HuH-7 (cell line): ENCODE results near the gene MOB1B.
"Not testable (repeated sequence)": the region's sequence is repeated elsewhere in the genome, so short reads cannot be mapped to it uniquely, and the experiment has no call there.

Source experiments
- DNase-seq: peaks from one replicate; pipeline ENCODE4 v3.0.0; 2011; ENCODE audit warnings: low spot score

MOB1B gene

DNA sequence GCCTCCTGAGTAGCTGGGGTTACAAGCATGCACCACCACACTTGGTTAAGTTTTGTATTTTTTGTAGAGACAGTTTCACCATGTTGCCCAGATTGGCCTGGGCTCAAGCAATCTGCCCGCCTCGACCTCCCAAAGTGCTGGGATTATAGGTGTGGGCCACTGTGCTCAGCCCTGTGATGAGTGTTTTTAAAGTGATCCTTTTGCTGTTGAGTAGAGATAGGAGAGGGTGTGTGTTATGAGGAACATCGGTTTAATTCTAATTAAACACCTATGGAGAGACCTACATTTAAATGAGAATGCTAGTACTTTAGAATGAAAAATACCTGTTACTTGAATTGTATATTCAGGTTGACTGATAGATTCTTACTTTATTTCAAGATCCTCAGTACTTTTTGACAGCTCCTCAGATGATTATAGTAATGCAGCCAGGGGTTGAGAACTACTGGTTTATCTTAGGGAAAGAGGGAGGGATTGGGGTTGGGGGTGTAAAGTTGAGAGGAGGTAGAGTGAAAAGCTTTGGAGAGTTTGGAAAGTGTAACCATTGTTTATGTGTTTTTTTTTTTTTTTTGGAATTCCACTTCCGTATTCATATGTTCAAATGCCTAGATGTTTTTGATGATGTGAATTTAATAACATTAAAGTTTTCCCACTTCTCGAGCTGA lies 54.5 kb downstream of the MOB1B start:
- no peak for DNase-seq

DNA sequence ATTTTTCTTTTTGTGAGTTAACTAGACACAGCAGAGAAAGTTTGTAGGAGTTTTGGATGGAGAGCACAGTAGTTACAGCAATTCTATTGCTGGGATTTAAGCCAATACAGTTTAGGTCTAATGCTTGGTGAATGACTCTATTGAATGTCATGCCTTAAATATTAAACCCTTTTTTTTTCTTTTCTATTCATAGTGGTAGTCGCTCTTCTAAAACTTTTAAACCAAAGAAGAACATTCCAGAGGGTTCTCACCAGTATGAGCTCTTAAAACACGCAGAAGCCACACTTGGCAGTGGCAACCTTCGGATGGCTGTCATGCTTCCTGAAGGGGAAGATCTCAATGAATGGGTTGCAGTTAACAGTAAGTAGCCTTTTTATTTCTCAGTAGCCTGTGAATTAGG lies 56.5 kb downstream of the MOB1B start:
- DNase-seq, result no peak

DNA sequence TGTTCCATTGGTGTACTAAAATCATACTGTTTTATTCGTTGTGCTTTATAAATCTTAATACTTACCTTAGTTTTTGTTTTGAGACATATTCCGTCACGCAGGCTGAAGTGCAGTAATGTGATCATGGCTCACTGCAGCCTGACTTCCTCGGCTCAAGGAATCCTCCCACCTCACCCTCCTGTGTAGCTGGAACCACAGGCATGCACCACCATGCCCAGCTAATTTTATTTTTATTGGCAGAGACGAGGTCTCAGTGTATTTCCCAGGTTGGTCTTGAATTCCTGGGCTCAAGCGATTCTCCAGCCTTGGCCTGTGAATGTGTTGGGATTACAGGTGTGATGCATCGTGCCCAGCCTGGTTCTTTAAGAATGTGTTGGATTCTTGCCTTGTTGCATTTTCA lies 66.9 kb downstream of the MOB1B start:
- DNase-seq, result no peak

DNA sequence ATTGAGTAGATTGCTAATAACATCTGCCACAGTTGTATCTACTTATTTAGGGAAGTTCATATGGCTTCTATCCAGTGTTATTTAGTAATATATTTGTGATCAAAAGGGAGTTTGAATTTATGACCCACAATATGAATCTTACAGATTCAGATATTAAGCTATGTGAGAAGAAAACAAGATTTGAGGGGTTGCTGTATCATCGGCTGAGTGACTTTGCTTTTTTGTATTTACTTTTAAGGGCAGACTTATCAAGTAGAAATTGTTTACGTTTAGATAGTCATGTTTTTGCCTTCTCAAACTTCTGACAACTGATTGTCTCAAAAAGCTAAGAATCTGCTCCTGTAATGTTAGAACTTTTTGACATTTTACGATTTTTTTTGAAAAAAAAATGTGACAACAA lies 74.1 kb downstream of the MOB1B start:
- no peak for DNase-seq

DNA sequence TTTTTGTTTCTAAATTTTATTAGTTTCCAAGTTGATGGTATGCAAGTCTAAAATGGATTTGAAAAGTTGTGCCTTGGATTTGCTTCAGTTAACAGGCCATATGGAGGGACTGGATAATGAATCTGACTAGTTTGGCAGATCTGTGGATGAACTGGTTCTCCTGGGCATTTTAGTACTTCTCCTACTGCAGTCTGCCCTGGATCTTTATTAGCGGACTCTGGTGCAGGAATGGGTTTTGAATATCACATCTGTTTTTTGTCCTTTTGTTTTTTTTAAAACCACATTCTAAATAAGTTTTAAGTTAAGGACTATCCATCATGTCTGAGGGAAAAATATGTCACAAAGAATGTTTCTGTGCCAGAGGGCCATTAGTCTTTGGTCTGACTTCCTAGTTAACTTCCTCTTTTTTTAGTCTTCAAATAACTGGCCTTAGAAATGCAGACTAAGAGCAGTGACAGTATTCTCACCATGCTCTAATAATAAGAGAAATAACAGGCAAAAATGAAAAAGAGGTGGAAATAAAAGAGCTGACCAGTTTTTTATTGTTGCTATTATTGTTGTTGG lies 77.4 kb downstream of the MOB1B start:
- no peak for DNase-seq

DNA sequence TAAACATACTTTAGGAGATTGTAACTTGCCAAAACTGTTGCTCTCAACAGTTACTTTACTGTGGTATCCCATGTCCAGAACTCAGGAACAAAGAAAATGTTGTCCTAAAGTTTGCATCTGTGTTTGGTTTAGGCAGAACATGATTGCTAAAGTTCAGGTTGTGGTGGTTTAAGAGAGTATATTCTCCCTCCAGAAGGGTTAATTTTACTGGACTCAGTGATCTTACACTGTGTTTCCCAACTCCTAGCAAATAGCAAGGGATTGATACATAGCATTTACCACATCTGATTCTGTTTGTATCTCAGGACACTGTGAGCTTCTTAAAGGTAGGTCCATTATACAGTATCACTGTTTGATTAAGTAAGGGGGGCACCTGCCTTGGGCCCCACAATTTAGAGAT lies 78.0 kb downstream of the MOB1B start:
- no peak for DNase-seq

DNA sequence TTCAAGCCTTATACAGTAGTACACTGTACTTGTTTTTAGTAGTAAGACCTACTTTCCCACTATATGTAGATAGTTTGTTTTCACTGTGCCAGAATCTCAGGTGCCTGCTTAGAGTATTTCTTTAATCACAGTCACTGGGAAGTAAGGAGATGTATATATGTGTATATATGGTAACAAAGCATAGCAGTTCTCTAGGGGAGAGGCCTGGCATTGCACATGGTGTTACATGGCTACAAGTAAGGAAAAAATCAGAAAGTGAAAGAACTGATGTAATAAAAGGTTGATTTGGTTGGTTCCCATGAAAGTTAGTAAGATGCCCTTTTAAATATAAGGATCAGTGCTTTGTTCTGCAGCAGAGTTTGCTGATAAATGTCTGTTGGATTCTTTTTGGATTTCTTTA lies 81.9 kb downstream of the MOB1B start:
- DNase-seq, result no peak

DNA sequence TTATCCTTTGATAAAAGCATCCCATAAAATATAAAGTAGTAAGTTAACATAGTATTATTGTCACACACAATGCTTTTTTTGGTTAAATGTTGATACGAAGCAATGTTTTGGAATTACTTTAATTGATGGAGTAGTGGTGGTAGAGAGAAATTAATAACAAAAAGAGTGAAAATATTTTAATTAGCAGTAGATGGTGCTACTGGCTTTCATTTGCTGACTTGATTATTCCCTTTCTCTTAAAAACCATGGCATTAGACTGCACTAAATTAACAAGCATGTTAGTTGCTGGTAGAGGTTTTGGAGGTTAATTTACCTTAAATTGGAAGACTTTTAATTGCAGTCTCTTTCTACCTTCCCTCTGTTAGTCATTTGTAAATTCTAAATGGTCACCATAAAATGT lies 82.4 kb downstream of the MOB1B start:
- no peak for DNase-seq

DNA sequence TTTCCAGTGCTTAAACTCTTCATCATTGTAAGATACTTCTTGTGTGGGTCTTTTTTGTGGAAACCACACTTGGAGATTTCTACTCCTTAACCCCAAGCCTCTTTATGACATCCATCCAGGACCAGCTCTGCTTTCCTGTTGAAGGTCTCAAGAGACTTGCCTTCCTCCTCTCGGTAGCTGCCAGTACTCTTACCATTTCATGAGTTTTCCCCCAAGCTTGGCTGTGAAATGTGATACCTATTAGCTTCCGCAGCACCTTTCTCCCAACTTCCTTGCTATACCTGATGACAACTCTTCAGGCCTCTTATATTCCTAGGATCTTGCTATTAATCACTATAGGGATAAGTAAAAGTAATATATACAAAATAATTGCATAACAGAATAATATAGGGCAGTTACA lies 89.4 kb downstream of the MOB1B start:
- DNase-seq, result no peak

DNA sequence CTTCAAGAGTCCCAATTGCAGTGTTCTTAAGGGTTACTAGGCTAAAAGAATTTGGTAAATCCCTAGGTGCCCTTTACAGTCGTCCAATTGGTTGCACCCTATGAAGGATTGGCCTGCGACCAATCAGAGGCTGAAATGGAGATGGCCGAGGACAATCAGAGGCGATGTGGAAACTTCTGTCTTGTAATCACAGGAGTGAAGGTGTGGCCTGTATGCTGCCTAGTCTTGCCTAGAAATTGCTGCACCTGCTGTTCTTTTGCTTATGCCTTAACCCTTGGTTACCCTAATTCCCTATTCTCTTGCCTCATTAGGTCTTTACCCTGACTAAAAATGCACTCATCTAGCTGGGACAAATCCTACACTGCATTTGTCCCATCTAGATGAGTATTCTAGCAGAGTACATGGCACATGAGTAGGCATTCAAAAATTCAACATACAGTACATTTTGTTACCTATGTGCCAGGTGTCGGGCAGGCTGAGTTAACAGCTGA lies 90.3 kb downstream of the MOB1B start:
- no peak for DNase-seq

DNA sequence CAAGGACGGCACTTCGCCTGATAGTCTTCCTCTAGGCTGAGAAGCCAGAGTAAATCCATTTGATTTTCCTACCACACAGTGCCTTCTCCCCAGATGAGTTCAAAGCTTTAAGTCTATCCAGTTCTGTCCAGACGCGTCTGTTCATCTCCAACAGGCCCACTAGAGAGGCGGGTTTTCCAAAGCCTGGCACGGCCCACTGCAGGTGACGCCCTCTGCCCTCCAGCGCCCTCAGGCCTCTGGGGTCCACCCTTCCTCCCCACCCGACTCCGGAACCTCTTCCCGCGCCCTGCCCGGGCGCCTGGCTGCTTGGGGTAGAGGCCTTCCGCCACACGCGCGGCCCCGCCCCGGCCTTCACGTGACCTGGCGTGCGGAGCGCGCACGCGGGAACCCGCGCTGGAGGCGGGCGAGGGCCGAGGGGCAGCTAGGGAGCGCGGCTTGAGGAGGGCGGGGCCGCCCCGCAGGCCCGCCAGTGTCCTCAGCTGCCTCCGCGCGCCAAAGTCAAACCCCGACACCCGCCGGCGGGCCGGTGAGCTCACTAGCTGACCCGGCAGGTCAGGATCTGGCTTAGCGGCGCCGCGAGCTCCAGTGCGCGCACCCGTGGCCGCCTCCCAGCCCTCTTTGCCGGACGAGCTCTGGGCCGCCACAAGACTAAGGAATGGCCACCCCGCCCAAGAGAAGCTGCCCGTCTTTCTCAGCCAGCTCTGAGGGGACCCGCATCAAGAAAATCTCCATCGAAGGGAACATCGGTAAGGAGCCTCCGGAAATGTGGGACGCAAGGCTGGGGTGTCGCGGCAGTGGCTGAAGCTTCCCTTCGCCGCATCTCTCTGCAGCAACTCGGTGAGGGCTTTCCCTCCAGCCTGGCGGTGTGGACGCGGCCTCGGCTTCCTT lies 91.3 kb downstream of the MOB1B start, which contains the start of gene DCK:
TSS of gene DCK (plus strand) at position 469 of the 888 bp plus-strand sequence. CDS start at position 656, 187 bp downstream.
- DNase-seq, result peak; percentile 80

DNA sequence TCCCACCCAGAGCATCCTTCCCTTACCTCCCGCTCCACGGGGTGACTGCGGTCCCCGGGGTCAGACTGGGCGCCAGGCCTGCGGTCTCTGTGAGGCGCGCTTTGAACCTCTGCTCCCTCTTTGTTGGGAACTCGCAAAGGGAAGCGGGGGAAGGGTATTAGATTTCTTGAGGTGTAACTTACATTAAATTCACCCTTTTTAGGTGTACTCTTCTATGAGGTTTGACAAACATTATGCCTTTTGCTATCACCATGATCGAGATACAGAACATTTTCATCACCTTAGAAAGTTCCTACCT lies 91.8 kb downstream of the MOB1B start:
- no peak for DNase-seq

DNA sequence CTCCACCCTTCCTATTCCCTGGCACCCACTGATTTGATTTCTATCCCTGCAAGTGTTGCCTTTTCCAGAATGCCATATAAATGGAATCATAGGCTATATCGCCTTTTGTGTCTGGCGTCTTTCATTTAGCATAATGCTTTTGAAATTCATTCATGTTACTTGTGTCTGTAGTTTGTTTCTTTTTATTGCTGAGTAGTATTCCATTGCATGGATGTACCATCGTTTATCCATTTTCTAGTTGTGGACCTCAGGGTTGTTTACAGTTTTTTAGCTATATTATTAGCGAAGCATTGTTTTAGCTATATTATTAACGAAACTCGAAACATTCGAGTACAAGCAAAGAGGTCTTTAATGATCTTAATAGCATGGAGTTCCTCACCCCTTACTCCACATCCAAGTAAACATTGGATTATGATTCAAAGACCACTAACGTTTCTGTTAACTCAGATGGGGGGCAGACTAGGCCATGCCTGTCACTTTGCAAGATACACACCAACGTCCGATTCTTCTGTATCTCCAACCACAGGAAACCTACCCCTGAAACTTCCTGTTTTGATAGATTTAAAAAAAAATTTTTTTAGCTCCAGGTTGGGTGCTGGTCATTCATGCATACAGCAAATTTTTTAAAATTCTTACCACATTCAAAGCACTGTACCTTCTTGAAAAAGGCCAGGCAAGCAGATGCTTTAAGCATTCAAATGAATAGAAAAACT lies 92.4 kb downstream of the MOB1B start:
- no peak for DNase-seq

DNA sequence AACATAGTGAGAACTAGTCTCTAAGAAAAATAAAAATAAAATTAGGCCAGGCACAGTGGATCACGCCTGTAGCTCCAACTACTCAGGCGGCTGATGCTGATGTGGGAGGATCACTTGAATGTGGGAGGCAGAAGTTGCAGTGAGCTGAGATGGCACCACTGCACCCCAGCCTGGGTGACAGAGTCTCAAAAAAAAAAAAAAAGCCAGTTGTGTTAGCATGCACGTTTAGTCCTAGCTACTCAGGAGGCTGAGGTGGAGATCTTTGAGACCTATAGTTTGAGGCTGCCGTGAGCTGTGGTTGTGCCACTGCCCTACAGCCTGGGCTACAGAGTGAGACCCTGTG lies 93.8 kb downstream of the MOB1B start:
- DNase-seq, result no peak

DNA sequence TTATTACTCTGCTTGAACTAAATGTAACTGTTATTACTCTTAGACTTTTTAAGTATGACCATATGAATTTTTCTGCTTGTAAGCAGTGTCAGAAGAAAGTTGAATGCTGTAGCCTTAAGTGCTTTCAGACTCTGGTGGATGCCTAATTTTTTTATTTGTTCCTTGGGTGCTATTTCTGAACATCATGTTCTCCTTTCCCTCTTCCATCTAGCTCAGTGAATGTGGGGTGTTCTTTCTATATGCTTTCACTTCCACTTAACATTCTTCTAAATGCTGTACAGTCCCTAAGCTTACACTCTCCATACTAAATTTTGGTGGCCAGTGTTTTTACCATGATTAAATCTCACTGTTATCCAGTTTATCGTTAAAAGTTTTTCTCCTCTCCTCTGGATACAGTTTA lies 94.9 kb downstream of the MOB1B start:
- no peak for DNase-seq

DNA sequence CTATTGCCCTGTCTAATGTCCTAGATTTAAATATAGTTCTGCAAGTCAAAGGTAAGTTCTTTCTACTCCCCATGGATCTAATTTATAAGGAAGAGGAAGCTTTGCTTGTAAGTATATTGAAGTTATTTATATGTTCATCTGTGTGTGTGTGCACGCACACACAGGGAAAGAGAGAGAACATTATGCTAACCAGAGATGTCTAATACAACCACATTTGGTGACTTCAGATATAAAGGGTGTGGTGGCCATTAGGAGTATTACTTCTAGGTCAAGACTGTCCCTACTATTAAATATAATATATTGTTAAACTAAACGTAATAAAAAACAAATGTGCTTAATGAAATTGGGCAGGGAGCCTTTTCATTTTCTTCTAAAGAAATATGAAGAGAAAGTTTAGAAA lies 95.4 kb downstream of the MOB1B start:
- DNase-seq, result no peak

DNA sequence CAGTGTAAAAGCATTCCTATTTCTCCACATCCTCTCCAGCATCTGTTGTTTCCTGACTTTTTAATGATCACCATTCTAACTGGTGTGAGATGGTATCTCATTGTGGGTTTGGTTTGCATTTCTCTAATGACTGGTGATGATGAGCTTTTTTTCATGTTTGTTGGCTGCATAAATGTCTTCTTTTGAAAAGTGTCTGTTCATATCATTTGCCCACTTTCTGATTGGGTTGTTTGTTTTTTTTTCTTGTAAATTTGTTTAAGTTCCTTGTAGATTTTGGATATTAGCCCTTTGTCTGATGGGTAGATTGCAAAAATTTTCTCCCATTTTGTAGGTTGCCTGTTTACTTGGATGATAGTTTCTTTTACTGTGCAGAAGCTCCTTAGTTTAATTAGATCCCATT lies 97.5 kb downstream of the MOB1B start:
- not testable (repeated sequence) for DNase-seq

DNA sequence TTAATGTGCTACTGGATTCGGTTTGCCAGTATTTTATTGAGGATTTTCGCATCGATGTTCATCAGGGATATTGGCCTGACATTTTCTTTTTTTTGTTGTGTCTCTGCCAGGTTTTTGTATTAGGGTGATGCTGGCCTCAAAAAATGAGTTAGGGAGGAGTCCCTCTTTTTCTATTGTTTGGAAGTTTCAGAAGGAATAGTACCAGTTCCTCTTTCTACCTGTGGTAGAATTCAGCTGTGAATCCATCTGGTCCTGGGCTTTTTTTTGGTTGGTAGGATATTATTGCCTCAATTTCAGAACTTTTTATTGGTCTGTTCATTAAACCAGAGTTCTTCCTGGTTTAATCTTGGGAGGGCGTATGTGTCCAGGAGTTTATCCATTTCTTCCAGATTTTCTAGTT lies 99.2 kb downstream of the MOB1B start:
- not testable (repeated sequence) for DNase-seq

DNA sequence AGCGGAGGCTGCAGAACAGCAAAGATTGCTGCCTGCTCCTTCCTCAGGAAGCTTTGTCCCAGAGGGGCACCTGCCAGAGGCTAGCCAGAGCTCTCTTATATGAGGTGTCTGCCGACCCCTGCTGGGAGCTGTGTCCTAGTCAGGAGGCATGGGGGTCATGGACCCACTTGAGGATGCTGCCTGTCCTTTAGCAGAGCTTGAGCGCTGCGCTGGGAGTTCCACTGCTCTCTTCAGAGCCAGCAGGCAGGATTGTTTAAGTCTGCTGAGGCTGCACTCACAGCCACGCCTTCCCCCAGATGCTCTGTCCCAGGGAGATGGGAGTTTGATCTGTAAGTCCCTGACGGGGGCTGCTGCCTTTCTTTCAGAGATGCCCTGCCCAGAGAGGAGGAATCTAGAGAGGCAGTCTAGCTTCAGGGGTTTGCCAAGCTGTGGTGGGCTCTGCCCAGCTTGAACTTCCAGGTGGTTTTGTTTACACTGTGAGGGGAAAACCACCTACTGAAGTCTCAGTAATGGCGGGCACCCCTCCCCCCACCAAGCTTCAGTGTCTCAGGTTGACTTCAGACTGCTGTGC lies 102.2 kb downstream of the MOB1B start:
- DNase-seq, result no peak

DNA sequence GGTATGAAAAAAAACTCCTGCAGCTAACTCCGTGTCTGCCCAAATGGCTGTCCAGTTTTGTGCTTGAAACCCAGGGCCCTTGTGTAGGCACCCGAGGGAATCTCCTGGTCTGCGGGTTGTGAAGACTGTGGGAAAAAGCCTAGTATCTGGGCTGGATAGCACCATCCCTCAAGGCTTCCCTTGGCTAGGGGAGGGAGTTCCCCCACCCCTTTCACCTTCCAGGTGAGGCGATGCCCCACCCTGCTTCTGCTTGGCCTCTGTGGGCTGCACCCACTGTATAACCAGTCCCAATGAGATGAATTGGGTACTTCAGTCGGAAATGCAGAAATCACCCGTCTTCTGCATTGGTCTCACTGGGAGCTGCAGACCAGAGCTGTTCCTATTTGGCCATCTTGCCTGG lies 102.9 kb downstream of the MOB1B start:
- not testable (repeated sequence) for DNase-seq

DNA sequence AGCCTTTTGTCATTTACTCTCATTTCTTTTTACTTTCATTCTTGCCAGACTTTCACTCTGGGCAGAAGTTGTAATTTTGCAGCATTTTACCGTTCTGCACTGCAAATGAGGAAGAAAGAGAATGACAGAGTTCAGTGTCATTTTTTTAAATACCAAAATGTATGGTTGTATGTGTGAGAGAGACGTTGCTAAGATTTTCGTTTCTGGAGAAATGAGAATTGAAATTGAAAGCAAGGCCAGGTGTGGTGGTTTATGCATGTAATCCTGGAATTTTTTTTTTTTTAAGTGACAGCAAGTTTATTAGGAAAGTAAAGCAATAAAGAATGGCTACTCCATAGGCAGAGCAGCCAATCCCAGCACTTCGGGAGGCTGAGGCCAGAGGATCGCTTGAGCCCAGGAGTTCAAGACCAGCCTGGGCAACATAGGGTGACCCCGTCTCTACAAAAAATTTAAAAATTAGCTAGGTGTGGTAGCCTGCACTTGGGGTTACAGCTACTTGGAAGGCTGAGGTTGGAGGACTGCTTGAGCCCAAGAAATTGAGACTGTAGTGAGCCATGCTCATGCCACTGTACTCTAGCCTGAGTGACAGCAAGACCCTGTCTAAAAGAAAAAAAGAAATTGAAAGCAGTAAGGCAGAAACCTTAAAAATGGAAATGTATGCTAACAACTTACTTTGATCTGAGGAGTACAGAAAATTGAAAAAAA lies 104.2 kb downstream of the MOB1B start:
- no peak for DNase-seq

DNA sequence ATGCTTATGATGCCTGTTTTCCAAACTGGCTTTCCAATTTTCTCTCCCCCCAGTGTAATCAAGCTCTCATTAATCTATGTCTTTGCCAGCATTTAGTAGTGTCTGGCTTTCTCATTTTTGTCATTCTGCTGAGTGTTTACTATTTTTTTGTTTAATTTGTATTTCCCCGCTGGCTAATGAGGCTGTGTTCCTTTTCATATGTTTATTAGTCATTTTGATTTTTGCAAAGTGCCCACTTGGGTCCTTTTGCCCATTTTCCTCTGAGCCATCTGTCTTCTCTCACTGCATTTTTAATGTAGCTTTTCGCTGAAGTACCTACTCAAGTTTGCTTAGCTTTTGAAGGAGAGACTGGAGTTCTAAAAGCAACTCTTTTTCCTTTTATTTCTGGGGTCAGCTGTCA lies 106.0 kb downstream of the MOB1B start:
- DNase-seq, result no peak
